Osteocyte (in vitro differentiated cells): ENCODE results near the gene GTF2F2. TPM values are rescaled to one million over a fixed set of nuclear protein-coding genes. Genes with fewer than 3 reads are reported as not detected.

Experiments used
- DNase-seq: peaks from one replicate; pipeline ENCODE4 v3.0.0; 2021; ENCODE audit warnings: mixed read lengths; ENCODE audit not compliant: unreplicated experiment; ENCODE audit errors: extremely low spot score
- H3K27ac Mint-ChIP-seq: one replicate; pipeline ENCODE4 v1.8.0; 2021; ENCODE audit warnings: mild to moderate bottlenecking, mixed read lengths; ENCODE audit not compliant: unreplicated experiment
- H3K27me3 Mint-ChIP-seq: one replicate; pipeline ENCODE4 v1.8.0; 2021; ENCODE audit warnings: mixed read lengths; ENCODE audit not compliant: unreplicated experiment
- H3K36me3 Mint-ChIP-seq: one replicate; pipeline ENCODE4 v1.8.0; 2021; ENCODE audit warnings: mixed read lengths; ENCODE audit not compliant: unreplicated experiment
- H3K4me1 Mint-ChIP-seq: one replicate; pipeline ENCODE4 v1.8.0; 2021; ENCODE audit warnings: mixed read lengths; ENCODE audit not compliant: unreplicated experiment
- H3K4me3 Mint-ChIP-seq: one replicate; pipeline ENCODE4 v1.8.0; 2021; ENCODE audit warnings: mild to moderate bottlenecking, moderate library complexity, mixed read lengths; ENCODE audit not compliant: unreplicated experiment
- H3K9me3 Mint-ChIP-seq: one replicate; pipeline ENCODE4 v1.8.0; 2021; ENCODE audit warnings: mixed read lengths; ENCODE audit not compliant: unreplicated experiment
- total RNA-seq: library from RNA; stranded (reverse); gene quantifications from 2 replicates; pipeline ENCODE4 v1.2.1, GENCODE V29; 2021
- TF ChIP-seq, protein P1 (sequence below): fragments of 200-600 bp; sonication (generic); IDR thresholded peaks from 2 replicates; pipeline ENCODE4 v1.5.0; 2021; ENCODE audit warnings: antibody characterized with exemption, mild to moderate bottlenecking, moderate library complexity

Gene GTF2F2
- total RNA-seq, 1 donor from 2014 or later, result 15.6 TPM

- H3K36me3 Mint-ChIP-seq, result no peaks in the 10 kb centered on the region
- peaks cover 9% of the 10 kb centered on the region for H3K4me1 Mint-ChIP-seq
- DNase-seq, result no peak
- no peak overlapping the region for H3K27ac Mint-ChIP-seq
- H3K4me3 Mint-ChIP-seq, result no peak overlapping the region
- no peaks in the 10 kb centered on the region for H3K9me3 Mint-ChIP-seq
- H3K27me3 Mint-ChIP-seq, result peaks cover 10% of the 10 kb centered on the region
- TF ChIP-seq, protein P1, sequence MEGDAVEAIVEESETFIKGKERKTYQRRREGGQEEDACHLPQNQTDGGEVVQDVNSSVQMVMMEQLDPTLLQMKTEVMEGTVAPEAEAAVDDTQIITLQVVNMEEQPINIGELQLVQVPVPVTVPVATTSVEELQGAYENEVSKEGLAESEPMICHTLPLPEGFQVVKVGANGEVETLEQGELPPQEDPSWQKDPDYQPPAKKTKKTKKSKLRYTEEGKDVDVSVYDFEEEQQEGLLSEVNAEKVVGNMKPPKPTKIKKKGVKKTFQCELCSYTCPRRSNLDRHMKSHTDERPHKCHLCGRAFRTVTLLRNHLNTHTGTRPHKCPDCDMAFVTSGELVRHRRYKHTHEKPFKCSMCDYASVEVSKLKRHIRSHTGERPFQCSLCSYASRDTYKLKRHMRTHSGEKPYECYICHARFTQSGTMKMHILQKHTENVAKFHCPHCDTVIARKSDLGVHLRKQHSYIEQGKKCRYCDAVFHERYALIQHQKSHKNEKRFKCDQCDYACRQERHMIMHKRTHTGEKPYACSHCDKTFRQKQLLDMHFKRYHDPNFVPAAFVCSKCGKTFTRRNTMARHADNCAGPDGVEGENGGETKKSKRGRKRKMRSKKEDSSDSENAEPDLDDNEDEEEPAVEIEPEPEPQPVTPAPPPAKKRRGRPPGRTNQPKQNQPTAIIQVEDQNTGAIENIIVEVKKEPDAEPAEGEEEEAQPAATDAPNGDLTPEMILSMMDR, result no peak
Observed at GRCh38 chr13:45299194-45299593, 178.9 kb downstream of the GTF2F2 start.

GRCh38 chr13:45300190-45300985, 180.1 kb downstream of the GTF2F2 start:
- Mint-ChIP-seq H3K27ac (no peak overlapping the region), H3K9me3 (no peaks in the 10 kb centered on the region), H3K36me3 (no peaks in the 10 kb centered on the region), H3K4me1 (peaks cover 9% of the 10 kb centered on the region), H3K4me3 (no peak overlapping the region), H3K27me3 (peaks cover 10% of the 10 kb centered on the region)
- DNase-seq, result no peak
- TF ChIP-seq, protein P1, result no peak

- peaks cover 10% of the 10 kb centered on the region for H3K27me3 Mint-ChIP-seq
- no peaks in the 10 kb centered on the region for H3K9me3 Mint-ChIP-seq
- DNase-seq, result no peak
Observed at GRCh38 chr13:45301263-45301662, 181.0 kb downstream of the GTF2F2 start.

GRCh38 chr13:45302507-45302906, 182.2 kb downstream of the GTF2F2 start:
- no peak overlapping the region for H3K27ac Mint-ChIP-seq
- no peak for DNase-seq
- H3K9me3 Mint-ChIP-seq, result no peaks in the 10 kb centered on the region
- no peak overlapping the region for H3K4me3 Mint-ChIP-seq
- no peaks in the 10 kb centered on the region for H3K36me3 Mint-ChIP-seq
- TF ChIP-seq, protein P1, result no peak
- peaks cover 10% of the 10 kb centered on the region for H3K27me3 Mint-ChIP-seq
- peaks cover 2% of the 10 kb centered on the region for H3K4me1 Mint-ChIP-seq

More at GRCh38 chr13:45301263-45301662, 181.0 kb downstream of the GTF2F2 start:
- H3K27ac Mint-ChIP-seq, result no peak overlapping the region
- no peaks in the 10 kb centered on the region for H3K36me3 Mint-ChIP-seq
- TF ChIP-seq, protein P1, result no peak
- no peak overlapping the region for H3K4me3 Mint-ChIP-seq
- H3K4me1 Mint-ChIP-seq, result peaks cover 2% of the 10 kb centered on the region

GRCh38 chr13:45303026-45303425, 182.7 kb downstream of the GTF2F2 start:
- H3K27ac Mint-ChIP-seq, result no peak overlapping the region
- peaks cover 10% of the 10 kb centered on the region for H3K27me3 Mint-ChIP-seq
- no peaks in the 10 kb centered on the region for H3K36me3 Mint-ChIP-seq

More at GRCh38 chr13:45303026-45303425, 182.7 kb downstream of the GTF2F2 start:
- peaks cover under 1% of the 10 kb centered on the region for H3K4me1 Mint-ChIP-seq
- no peak for DNase-seq
- H3K4me3 Mint-ChIP-seq, result no peak overlapping the region
- TF ChIP-seq, protein P1, result no peak
- H3K9me3 Mint-ChIP-seq, result no peaks in the 10 kb centered on the region
